CD4-positive, alpha-beta T cell treated with Interleukin-12 subunit alpha and Interleukin-12 subunit beta, for 1 hour (primary cell): ENCODE measurements around the gene INPP5J.
"Not testable (repeated sequence)": the region's sequence is repeated elsewhere in the genome, so short reads cannot be mapped to it uniquely, and the experiment has no call there.

Experiments
- DNase-seq: peaks from one replicate; pipeline ENCODE4 v3.0.0-alpha.2; 2020

INPP5J gene

GRCh38 chr22:31151872-31152271 lies 29.1 kb downstream of the INPP5J start:
- DNase-seq = no peak

- no peak for DNase-seq
These were observed 30.6 kb downstream of the INPP5J start for GRCh38 chr22:31153357-31153756.

DNA sequence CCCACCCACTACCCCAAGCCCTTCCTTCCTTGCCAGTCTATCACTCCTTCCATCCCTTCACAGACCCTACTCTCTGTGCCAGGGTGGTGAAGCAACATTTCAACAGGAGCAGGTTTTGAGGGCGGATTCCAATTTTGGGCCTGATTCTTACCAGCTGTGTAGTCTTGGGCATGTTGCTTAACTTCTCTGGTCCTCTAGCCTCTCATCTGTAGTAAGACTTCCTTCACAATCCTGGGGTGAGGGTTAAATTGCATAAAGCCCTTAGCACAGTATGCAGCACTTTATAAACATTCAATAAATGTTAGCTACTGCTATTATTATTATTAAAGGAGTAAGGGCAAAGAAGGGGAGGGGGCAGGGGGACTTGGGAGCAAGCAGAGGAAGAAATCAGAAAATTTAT lies 32.2 kb downstream of the INPP5J start:
- no peak for DNase-seq

GRCh38 chr22:31155422-31155821 lies 32.7 kb downstream of the INPP5J start:
- no peak for DNase-seq

GRCh38 chr22:31160328-31160978 lies 37.7 kb downstream of the INPP5J start:
- peak; percentile 10 for DNase-seq

- no peak for DNase-seq
These were observed 38.6 kb downstream of the INPP5J start for GRCh38 chr22:31161386-31161785.

DNA sequence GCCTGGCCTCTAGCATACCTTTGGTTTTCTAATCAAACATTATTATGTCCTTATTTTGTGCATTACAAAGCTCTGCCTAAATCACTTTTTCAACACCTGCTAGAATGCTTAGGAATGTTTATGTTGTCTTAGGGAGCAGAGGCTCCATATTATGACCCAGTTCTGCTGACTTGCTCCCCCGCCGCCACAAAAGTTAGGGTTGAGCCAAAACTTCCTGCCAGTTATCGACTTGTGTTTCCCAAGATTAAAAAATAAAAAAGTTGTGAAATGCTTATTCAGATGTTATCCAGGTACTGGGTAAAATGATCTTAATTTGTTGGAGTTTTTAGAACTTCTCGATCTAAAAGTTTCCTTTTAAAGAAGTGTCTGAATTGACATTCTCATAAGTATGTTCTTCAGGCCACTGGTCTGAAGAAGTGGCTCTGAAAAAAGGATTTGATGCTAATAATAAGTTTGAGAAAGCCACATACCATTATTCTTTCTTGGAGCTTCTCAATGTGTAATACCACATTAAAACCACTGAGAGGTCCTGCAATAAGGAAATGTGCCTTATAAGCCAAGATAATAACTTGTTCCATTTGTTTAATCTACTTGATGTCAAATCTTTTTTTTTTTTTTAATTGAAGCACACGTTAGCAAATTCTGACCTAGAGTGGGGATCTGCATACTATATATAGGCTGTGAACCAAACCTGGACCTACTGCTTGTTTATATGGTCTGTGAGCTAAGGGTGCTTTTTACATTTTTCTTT lies 39.4 kb downstream of the INPP5J start:
- DNase-seq = no peak

DNA sequence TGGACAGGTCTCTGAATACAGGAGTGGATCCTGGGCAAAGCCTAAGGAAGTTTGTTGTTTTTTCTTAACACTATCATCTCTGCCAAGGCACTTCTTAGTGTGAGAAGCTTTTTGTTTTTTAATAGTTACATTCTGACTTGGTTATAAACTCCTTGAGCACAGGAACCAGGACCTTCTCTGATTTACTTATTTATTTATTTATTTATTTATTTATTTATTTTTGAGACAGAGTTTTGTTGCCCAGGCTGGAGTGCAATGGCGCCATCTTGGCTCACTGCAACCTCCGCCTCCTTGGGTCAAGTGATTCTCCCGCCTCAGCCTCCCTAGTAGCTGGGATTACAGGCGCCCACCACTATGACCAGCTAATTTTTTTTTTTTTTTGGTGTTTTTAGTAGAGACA lies 48.2 kb downstream of the INPP5J start:
- DNase-seq = no peak

DNA sequence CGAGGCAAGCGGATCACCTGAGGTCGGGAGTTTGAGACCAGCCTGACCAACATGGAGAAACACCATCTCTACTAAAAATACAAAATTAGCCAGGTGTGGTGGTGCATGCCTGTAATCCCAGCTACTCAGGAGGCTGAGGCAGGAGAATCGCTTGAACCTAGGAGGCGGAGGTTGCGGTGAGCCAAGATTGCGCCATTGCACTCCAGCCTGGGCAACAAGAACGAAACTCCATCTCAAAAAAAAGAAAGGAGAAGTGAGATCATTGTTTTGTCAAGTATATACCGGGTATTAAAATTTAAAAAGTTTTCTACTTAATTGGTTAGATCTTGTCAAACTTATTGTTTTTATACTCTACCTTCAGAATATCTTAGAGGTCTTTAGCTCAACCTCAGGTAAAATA lies 49.0 kb downstream of the INPP5J start:
- not testable (repeated sequence) for DNase-seq

GRCh38 chr22:31173386-31174145 lies 50.8 kb downstream of the INPP5J start:
- DNase-seq = no peak

GRCh38 chr22:31176923-31177322 lies 54.2 kb downstream of the INPP5J start:
- no peak for DNase-seq

DNA sequence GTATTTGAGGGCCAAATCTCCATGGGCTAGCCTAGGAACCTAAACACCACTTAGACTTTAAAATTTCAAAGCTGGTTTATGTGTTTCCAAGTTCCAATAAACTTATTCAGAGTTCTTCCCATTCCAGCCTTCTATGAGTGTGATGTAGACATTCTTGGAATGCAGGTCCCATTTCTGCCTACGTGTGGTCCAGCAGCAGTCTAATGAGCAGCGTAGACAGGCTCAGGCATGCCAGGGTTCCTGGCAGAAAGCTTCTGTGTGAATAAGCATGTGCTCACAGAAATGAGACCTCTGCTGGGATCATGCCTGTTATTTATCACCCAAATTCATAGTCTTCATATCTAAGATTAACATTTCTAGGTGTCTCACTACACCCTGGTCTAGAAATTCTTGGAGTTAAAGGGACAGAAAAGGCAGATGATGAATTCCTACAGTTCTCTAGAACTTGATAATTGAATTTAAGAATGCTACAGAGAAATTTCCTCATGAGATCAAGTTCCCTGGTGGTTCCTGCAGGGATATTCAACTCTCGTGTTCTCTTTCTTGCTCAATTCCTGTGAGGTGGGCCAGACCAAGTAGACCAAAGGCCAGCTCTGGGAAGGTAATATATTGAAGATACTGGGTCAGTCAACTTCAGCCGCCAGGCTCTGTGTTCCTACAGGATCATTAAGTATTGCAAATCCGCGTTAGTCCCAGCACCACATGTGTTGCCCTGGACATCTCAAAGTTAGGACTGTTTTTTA lies 54.8 kb downstream of the INPP5J start:
- DNase-seq = no peak

DNA sequence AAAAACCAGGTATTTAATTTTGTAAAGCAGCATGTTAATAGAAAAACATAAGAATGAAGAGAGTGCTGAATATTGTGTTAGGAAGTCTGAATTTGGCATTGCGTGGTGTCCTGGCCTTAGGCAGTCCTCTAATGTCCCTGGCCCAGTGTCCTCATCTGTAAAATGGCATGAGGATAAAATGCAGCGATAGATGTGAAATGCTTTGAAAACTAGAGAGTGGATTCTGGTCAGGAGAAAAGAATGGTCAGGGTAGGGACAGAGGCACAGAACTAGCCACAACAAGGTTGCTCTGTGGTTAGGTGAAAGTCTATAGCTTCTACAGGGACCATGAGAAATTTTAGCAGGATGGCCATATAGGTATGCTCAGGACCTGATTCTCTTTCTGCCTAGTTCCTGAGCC lies 56.1 kb downstream of the INPP5J start:
- no peak for DNase-seq

DNA sequence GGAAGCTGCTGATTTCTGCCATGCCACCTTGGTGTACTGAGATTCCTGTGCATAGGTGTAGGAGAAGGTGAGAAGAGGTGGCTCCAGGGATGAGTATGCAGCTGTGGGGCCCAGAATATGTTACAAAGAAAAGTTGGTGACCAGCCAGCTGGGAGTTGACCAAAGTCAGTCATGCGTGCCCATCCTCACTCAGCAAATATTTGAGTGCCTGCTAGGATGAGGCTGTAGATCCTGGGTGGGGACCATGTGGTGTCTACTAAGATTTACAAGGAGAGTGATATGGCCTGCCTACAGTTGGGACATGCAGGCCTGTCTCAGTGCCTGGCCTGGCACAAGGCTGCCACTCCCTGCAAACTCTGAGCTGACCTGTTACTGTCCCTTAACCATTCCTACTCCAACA lies 56.6 kb downstream of the INPP5J start:
- no peak for DNase-seq

GRCh38 chr22:31184015-31184414 lies 61.2 kb downstream of the INPP5J start:
- DNase-seq = no peak
